GM12873 (cell line): Measurements from ENCODE around the gene NKX1-1.

Experiments
- CTCF ChIP-seq: IDR thresholded peaks from 2 replicates; pipeline ENCODE4 v1.5.1; 2012; ENCODE audit warnings: low read depth, mild to moderate bottlenecking, moderate library complexity, low read length, control low read depth; ENCODE audit not compliant: insufficient read depth; ENCODE audit errors: missing control alignments

The NKX1-1 gene

GRCh38 chr4:1419708-1420107 is 13.5 kb upstream of the NKX1-1 start:
- no peak for TF ChIP-seq CTCF

- no peak for TF ChIP-seq CTCF
Measured at GRCh38 chr4:1418494-1419285, 12.4 kb upstream of the NKX1-1 start.

GRCh38 chr4:1417522-1418390 is 11.5 kb upstream of the NKX1-1 start:
- no peak for TF ChIP-seq CTCF

- no peak for TF ChIP-seq CTCF
Measured at GRCh38 chr4:1416948-1417260, 10.7 kb upstream of the NKX1-1 start.

- TF ChIP-seq CTCF = no peak
Measured at GRCh38 chr4:1416051-1416947, 10.1 kb upstream of the NKX1-1 start.

- TF ChIP-seq CTCF = no peak
Measured at GRCh38 chr4:1415681-1415981, 9.4 kb upstream of the NKX1-1 start.
